H9 (cell line): Measurements from ENCODE around the gene CEP164. TPM values are rescaled to one million over a fixed set of nuclear protein-coding genes. Genes with fewer than 3 reads are reported as not detected.

Experiments used
- DNase-seq: peaks from one replicate; pipeline ENCODE4 v3.0.0-alpha.2; 2017
- H2AFZ ChIP-seq: one replicate; pipeline ENCODE4 v1.6.1; 2013; ENCODE audit warnings: mild to moderate bottlenecking, low read length, control low read depth, moderate library complexity
- H2AK5ac ChIP-seq: 2 replicates; pipeline ENCODE4 v1.6.1; 2013; ENCODE audit warnings: low read length, control low read depth, mixed read lengths; ENCODE audit not compliant: insufficient read length
- H2BK120ac ChIP-seq: one replicate; pipeline ENCODE4 v1.6.1; 2013; ENCODE audit warnings: low read depth, mild to moderate bottlenecking, low read length, control low read depth, inconsistent platforms; ENCODE audit not compliant: poor library complexity, severe bottlenecking
- H2BK12ac ChIP-seq: 2 replicates; pipeline ENCODE4 v1.6.1; 2013; ENCODE audit warnings: low read length, control low read depth, mixed read lengths, low read depth; ENCODE audit not compliant: insufficient read length
- H2BK15ac ChIP-seq: 2 replicates; pipeline ENCODE4 v1.6.1; 2013; ENCODE audit warnings: low read depth, low read length, control low read depth
- H2BK20ac ChIP-seq: one replicate; pipeline ENCODE4 v1.6.1; 2013; ENCODE audit warnings: low read depth, mild to moderate bottlenecking, low read length, control low read depth, inconsistent platforms; ENCODE audit not compliant: poor library complexity, severe bottlenecking
- H2BK5ac ChIP-seq: 2 replicates; pipeline ENCODE4 v1.6.1; 2013; ENCODE audit warnings: low read length, control low read depth, mixed read lengths; ENCODE audit not compliant: insufficient read length
- H3K14ac ChIP-seq: 2 replicates; pipeline ENCODE4 v1.6.1; 2013; ENCODE audit warnings: low read length, control low read depth; ENCODE audit not compliant: insufficient read depth
- H3K18ac ChIP-seq: 2 replicates; pipeline ENCODE4 v1.6.1; 2013; ENCODE audit warnings: low read depth, mild to moderate bottlenecking, mixed read lengths, low read length, control low read depth; ENCODE audit not compliant: insufficient read length
- H3K23ac ChIP-seq: 2 replicates; pipeline ENCODE4 v1.6.1; 2013; ENCODE audit warnings: low read length, control low read depth, mixed read lengths, low read depth; ENCODE audit not compliant: insufficient read length
- H3K23me2 ChIP-seq: 2 replicates; pipeline ENCODE4 v1.6.1; 2013; ENCODE audit warnings: low read depth, mild to moderate bottlenecking, mixed read lengths, low read length, control low read depth; ENCODE audit not compliant: insufficient read length, poor library complexity, severe bottlenecking
- H3K27ac ChIP-seq: 2 replicates; pipeline ENCODE4 v1.5.1; 2013; ENCODE audit warnings: low read length, control low read depth, mixed read lengths, low read depth; ENCODE audit not compliant: insufficient read length
- H3K27me3 ChIP-seq: 2 replicates; pipeline ENCODE4 v1.6.1; 2013; ENCODE audit warnings: low read length, control low read depth, inconsistent platforms; ENCODE audit not compliant: insufficient read depth
- H3K4ac ChIP-seq: 2 replicates; pipeline ENCODE4 v1.6.1; 2013; ENCODE audit warnings: low read depth, mild to moderate bottlenecking, control low read depth, inconsistent platforms, low read length, moderate library complexity
- H3K4me1 ChIP-seq: 2 replicates; pipeline ENCODE4 v1.6.1; 2013; ENCODE audit warnings: low read length, control low read depth, inconsistent platforms; ENCODE audit not compliant: insufficient read depth
- H3K4me2 ChIP-seq: 2 replicates; pipeline ENCODE4 v1.6.1; 2013; ENCODE audit warnings: low read length, control low read depth, mixed read lengths; ENCODE audit not compliant: insufficient read length, insufficient read depth
- H3K56ac ChIP-seq: 2 replicates; pipeline ENCODE4 v1.6.1; 2013; ENCODE audit warnings: low read depth, mild to moderate bottlenecking, mixed read lengths, low read length, control low read depth; ENCODE audit not compliant: insufficient read length
- H3K79me1 ChIP-seq: 2 replicates; pipeline ENCODE4 v1.6.1; 2013; ENCODE audit warnings: low read depth, mild to moderate bottlenecking, moderate library complexity, low read length, control low read depth, inconsistent platforms; ENCODE audit not compliant: insufficient read depth, poor library complexity, severe bottlenecking
- H3K79me2 ChIP-seq: 2 replicates; pipeline ENCODE4 v1.6.1; 2013; ENCODE audit warnings: low read length, control low read depth, inconsistent platforms; ENCODE audit not compliant: insufficient read depth
- H3K9ac ChIP-seq: 2 replicates; pipeline ENCODE4 v1.6.1; 2013; ENCODE audit warnings: low read length, control low read depth, mixed read lengths; ENCODE audit not compliant: insufficient read length; ENCODE audit errors: extremely low read depth
- H3K9me3 ChIP-seq: one replicate; pipeline ENCODE4 v1.6.1; 2013; ENCODE audit warnings: low read depth, low read length, inconsistent platforms; ENCODE audit not compliant: control insufficient read depth
- H3T11ph ChIP-seq: one replicate; pipeline ENCODE4 v1.6.1; 2013; ENCODE audit warnings: mild to moderate bottlenecking, low read length, control low read depth, inconsistent platforms
- H4K20me1 ChIP-seq: one replicate; pipeline ENCODE4 v1.6.1; 2013; ENCODE audit not compliant: control insufficient read depth, insufficient read length, insufficient read depth
- H4K5ac ChIP-seq: 2 replicates; pipeline ENCODE4 v1.6.1; 2013; ENCODE audit warnings: low read depth, mild to moderate bottlenecking, mixed read lengths, low read length, control low read depth; ENCODE audit not compliant: insufficient read length
- H4K8ac ChIP-seq: replicated peaks from 2 replicates; pipeline ENCODE4 v1.6.1; 2013; ENCODE audit warnings: low read length, control low read depth, mixed read lengths, low read depth; ENCODE audit not compliant: insufficient read length
- H4K91ac ChIP-seq: 2 replicates; pipeline ENCODE4 v1.6.1; 2013; ENCODE audit warnings: low read depth, mild to moderate bottlenecking, moderate library complexity, mixed read lengths, low read length, control low read depth; ENCODE audit not compliant: insufficient read length
- H3K27ac Mint-ChIP-seq, 3 experiments: 2 replicates in 2 of 3; 3 replicates in 1 of 3; pipeline ENCODE4 v1.8.0; 2020 to 2021; ENCODE audit warnings: mixed read lengths in 3 of 3, mild to moderate bottlenecking in 1 of 3, moderate library complexity in 1 of 3
- H3K27me3 Mint-ChIP-seq: 2 replicates; pipeline ENCODE4 v1.8.0; 2021; ENCODE audit warnings: low read depth, mild to moderate bottlenecking, moderate library complexity, mixed read lengths
- H3K36me3 Mint-ChIP-seq, 3 experiments: 2 replicates in 2 of 3; 3 replicates in 1 of 3; pipeline ENCODE4 v1.8.0; 2020 to 2021; ENCODE audit warnings: low read depth in 3 of 3, mixed read lengths in 3 of 3; ENCODE audit not compliant: insufficient read depth in 1 of 3
- H3K4me1 Mint-ChIP-seq, 2 experiments: 2 replicates each; pipeline ENCODE4 v1.8.0; 2020; ENCODE audit warnings: mixed read lengths in 2 of 2
- H3K4me3 Mint-ChIP-seq, 2 experiments: 2 replicates in 1 of 2; 3 replicates in 1 of 2; pipeline ENCODE4 v1.8.0; 2020 to 2021; ENCODE audit warnings: mild to moderate bottlenecking in 2 of 2, mixed read lengths in 2 of 2, moderate library complexity in 1 of 2
- H3K9me3 Mint-ChIP-seq, 2 experiments: 2 replicates in 1 of 2; 3 replicates in 1 of 2; pipeline ENCODE4 v1.8.0; 2020; ENCODE audit warnings: mild to moderate bottlenecking in 2 of 2, mixed read lengths in 2 of 2, moderate library complexity in 1 of 2
- CTCF ChIP-seq: fragments of 200-600 bp; sonication (generic); conservative IDR thresholded peaks from 3 replicates; pipeline ENCODE4 v1.8.0; 2021; ENCODE audit warnings: antibody characterized with exemption, mild to moderate bottlenecking
- WGBS: extraction: QIAGEN DNeasy Blood & Tissue Kit; methylation state at CpG from one replicate; pipeline ENCODE4 v1.1.7; 2013; ENCODE audit warnings: missing lambda C conversion rate, low lambda C conversion rate, mixed read lengths; ENCODE audit not compliant: insufficient read length; ENCODE audit errors: extremely low coverage; 5-methylcytosine and 5-hydroxymethylcytosine counted together
- total RNA-seq: library from RNA; stranded (reverse); gene quantifications from 2 replicates; pipeline ENCODE4 v1.2.1, GENCODE V29; 2021

Gene CEP164
- total RNA-seq, 1 experiment from 2014 or later: 24.9 TPM

GRCh38 chr11:117444711-117445658 is 117.3 kb downstream of the CEP164 start:
- Mint-ChIP-seq H3K27me3 (peaks cover 31% of the 10 kb centered on the region), H3K4me3 (no peak overlapping the region)
- TF ChIP-seq CTCF: no peak

More at GRCh38 chr11:117444711-117445658, 117.3 kb downstream of the CEP164 start:
- Histone ChIP-seq H4K20me1 (no peaks in the 10 kb centered on the region), H2BK12ac (no peak overlapping the region), H2BK120ac (no peak overlapping the region), H3K4me1 (no peaks in the 10 kb centered on the region), H2AK5ac (no peak overlapping the region), H3K18ac (no peak overlapping the region), H3K23me2 (no peaks in the 10 kb centered on the region), H2BK20ac (no peak overlapping the region), H3K14ac (no peak overlapping the region), H2BK15ac (no peak overlapping the region), H3K79me2 (no peaks in the 10 kb centered on the region), H3K4ac (no peak overlapping the region), H3K9ac (no peak overlapping the region), H3K23ac (no peak overlapping the region), H3T11ph (no peak overlapping the region), H2BK5ac (no peak overlapping the region), H4K5ac (no peak overlapping the region), H3K56ac (no peak overlapping the region), H4K91ac (no peak overlapping the region), H3K4me2 (no peak overlapping the region), H2AFZ (no peak overlapping the region), H3K79me1 (no peaks in the 10 kb centered on the region), H4K8ac (no peak overlapping the region), H3K9me3 (no peaks in the 10 kb centered on the region), H3K27me3 (no peaks in the 10 kb centered on the region; the same call in 1 of the 2 replicates), H3K27ac (no peak overlapping the region)
- Mint-ChIP-seq H3K36me3 (no peaks in the 10 kb centered on the region), H3K4me1 (peaks cover 9 to 19% of the 10 kb centered on the region in 2 experiments), H3K27ac (peak overlapping the region in 1 of 3 experiments; percentile 52; a peak in 1 of 7 replicates), H3K9me3 (peaks cover 0 to 4% of the 10 kb centered on the region in 2 experiments; a peak in 2 of 5 replicates)
- no peak for DNase-seq
- WGBS: no CpG with 5 or more reads among the region's 17 CpGs
